H9 (cell line): ENCODE data around the gene RABL6. TPM values are rescaled to one million over a fixed set of nuclear protein-coding genes. Genes with fewer than 3 reads are reported as not detected.

Experiments
- DNase-seq: peaks from one replicate; pipeline ENCODE4 v3.0.0-alpha.2; 2017
- H2AFZ ChIP-seq: one replicate; pipeline ENCODE4 v1.6.1; 2013; ENCODE audit warnings: mild to moderate bottlenecking, low read length, control low read depth, moderate library complexity
- H2AK5ac ChIP-seq: 2 replicates; pipeline ENCODE4 v1.6.1; 2013; ENCODE audit warnings: low read length, control low read depth, mixed read lengths; ENCODE audit not compliant: insufficient read length
- H2BK120ac ChIP-seq: one replicate; pipeline ENCODE4 v1.6.1; 2013; ENCODE audit warnings: low read depth, mild to moderate bottlenecking, low read length, control low read depth, inconsistent platforms; ENCODE audit not compliant: poor library complexity, severe bottlenecking
- H2BK12ac ChIP-seq: 2 replicates; pipeline ENCODE4 v1.6.1; 2013; ENCODE audit warnings: low read length, control low read depth, mixed read lengths, low read depth; ENCODE audit not compliant: insufficient read length
- H2BK15ac ChIP-seq: 2 replicates; pipeline ENCODE4 v1.6.1; 2013; ENCODE audit warnings: low read depth, low read length, control low read depth
- H2BK20ac ChIP-seq: one replicate; pipeline ENCODE4 v1.6.1; 2013; ENCODE audit warnings: low read depth, mild to moderate bottlenecking, low read length, control low read depth, inconsistent platforms; ENCODE audit not compliant: poor library complexity, severe bottlenecking
- H2BK5ac ChIP-seq: 2 replicates; pipeline ENCODE4 v1.6.1; 2013; ENCODE audit warnings: low read length, control low read depth, mixed read lengths; ENCODE audit not compliant: insufficient read length
- H3K14ac ChIP-seq: 2 replicates; pipeline ENCODE4 v1.6.1; 2013; ENCODE audit warnings: low read length, control low read depth; ENCODE audit not compliant: insufficient read depth
- H3K18ac ChIP-seq: 2 replicates; pipeline ENCODE4 v1.6.1; 2013; ENCODE audit warnings: low read depth, mild to moderate bottlenecking, mixed read lengths, low read length, control low read depth; ENCODE audit not compliant: insufficient read length
- H3K23ac ChIP-seq: 2 replicates; pipeline ENCODE4 v1.6.1; 2013; ENCODE audit warnings: low read length, control low read depth, mixed read lengths, low read depth; ENCODE audit not compliant: insufficient read length
- H3K23me2 ChIP-seq: 2 replicates; pipeline ENCODE4 v1.6.1; 2013; ENCODE audit warnings: low read depth, mild to moderate bottlenecking, mixed read lengths, low read length, control low read depth; ENCODE audit not compliant: insufficient read length, poor library complexity, severe bottlenecking
- H3K27ac ChIP-seq: 2 replicates; pipeline ENCODE4 v1.5.1; 2013; ENCODE audit warnings: low read length, control low read depth, mixed read lengths, low read depth; ENCODE audit not compliant: insufficient read length
- H3K27me3 ChIP-seq: 2 replicates; pipeline ENCODE4 v1.6.1; 2013; ENCODE audit warnings: low read length, control low read depth, inconsistent platforms; ENCODE audit not compliant: insufficient read depth
- H3K4ac ChIP-seq: 2 replicates; pipeline ENCODE4 v1.6.1; 2013; ENCODE audit warnings: low read depth, mild to moderate bottlenecking, control low read depth, inconsistent platforms, low read length, moderate library complexity
- H3K4me1 ChIP-seq: 2 replicates; pipeline ENCODE4 v1.6.1; 2013; ENCODE audit warnings: low read length, control low read depth, inconsistent platforms; ENCODE audit not compliant: insufficient read depth
- H3K4me2 ChIP-seq: 2 replicates; pipeline ENCODE4 v1.6.1; 2013; ENCODE audit warnings: low read length, control low read depth, mixed read lengths; ENCODE audit not compliant: insufficient read length, insufficient read depth
- H3K56ac ChIP-seq: 2 replicates; pipeline ENCODE4 v1.6.1; 2013; ENCODE audit warnings: low read depth, mild to moderate bottlenecking, mixed read lengths, low read length, control low read depth; ENCODE audit not compliant: insufficient read length
- H3K79me1 ChIP-seq: 2 replicates; pipeline ENCODE4 v1.6.1; 2013; ENCODE audit warnings: low read depth, mild to moderate bottlenecking, moderate library complexity, low read length, control low read depth, inconsistent platforms; ENCODE audit not compliant: insufficient read depth, poor library complexity, severe bottlenecking
- H3K79me2 ChIP-seq: 2 replicates; pipeline ENCODE4 v1.6.1; 2013; ENCODE audit warnings: low read length, control low read depth, inconsistent platforms; ENCODE audit not compliant: insufficient read depth
- H3K9ac ChIP-seq: 2 replicates; pipeline ENCODE4 v1.6.1; 2013; ENCODE audit warnings: low read length, control low read depth, mixed read lengths; ENCODE audit not compliant: insufficient read length; ENCODE audit errors: extremely low read depth
- H3K9me3 ChIP-seq: one replicate; pipeline ENCODE4 v1.6.1; 2013; ENCODE audit warnings: low read depth, low read length, inconsistent platforms; ENCODE audit not compliant: control insufficient read depth
- H3T11ph ChIP-seq: one replicate; pipeline ENCODE4 v1.6.1; 2013; ENCODE audit warnings: mild to moderate bottlenecking, low read length, control low read depth, inconsistent platforms
- H4K20me1 ChIP-seq: one replicate; pipeline ENCODE4 v1.6.1; 2013; ENCODE audit not compliant: control insufficient read depth, insufficient read length, insufficient read depth
- H4K5ac ChIP-seq: 2 replicates; pipeline ENCODE4 v1.6.1; 2013; ENCODE audit warnings: low read depth, mild to moderate bottlenecking, mixed read lengths, low read length, control low read depth; ENCODE audit not compliant: insufficient read length
- H4K8ac ChIP-seq: replicated peaks from 2 replicates; pipeline ENCODE4 v1.6.1; 2013; ENCODE audit warnings: low read length, control low read depth, mixed read lengths, low read depth; ENCODE audit not compliant: insufficient read length
- H4K91ac ChIP-seq: 2 replicates; pipeline ENCODE4 v1.6.1; 2013; ENCODE audit warnings: low read depth, mild to moderate bottlenecking, moderate library complexity, mixed read lengths, low read length, control low read depth; ENCODE audit not compliant: insufficient read length
- H3K27ac Mint-ChIP-seq, 3 experiments: 2 replicates in 2 of 3; 3 replicates in 1 of 3; pipeline ENCODE4 v1.8.0; 2020 to 2021; ENCODE audit warnings: mixed read lengths in 3 of 3, mild to moderate bottlenecking in 1 of 3, moderate library complexity in 1 of 3
- H3K27me3 Mint-ChIP-seq: 2 replicates; pipeline ENCODE4 v1.8.0; 2021; ENCODE audit warnings: low read depth, mild to moderate bottlenecking, moderate library complexity, mixed read lengths
- H3K36me3 Mint-ChIP-seq, 3 experiments: 2 replicates in 2 of 3; 3 replicates in 1 of 3; pipeline ENCODE4 v1.8.0; 2020 to 2021; ENCODE audit warnings: low read depth in 3 of 3, mixed read lengths in 3 of 3; ENCODE audit not compliant: insufficient read depth in 1 of 3
- H3K4me1 Mint-ChIP-seq, 2 experiments: 2 replicates each; pipeline ENCODE4 v1.8.0; 2020; ENCODE audit warnings: mixed read lengths in 2 of 2
- H3K4me3 Mint-ChIP-seq, 2 experiments: 2 replicates in 1 of 2; 3 replicates in 1 of 2; pipeline ENCODE4 v1.8.0; 2020 to 2021; ENCODE audit warnings: mild to moderate bottlenecking in 2 of 2, mixed read lengths in 2 of 2, moderate library complexity in 1 of 2
- H3K9me3 Mint-ChIP-seq, 2 experiments: 2 replicates in 1 of 2; 3 replicates in 1 of 2; pipeline ENCODE4 v1.8.0; 2020; ENCODE audit warnings: mild to moderate bottlenecking in 2 of 2, mixed read lengths in 2 of 2, moderate library complexity in 1 of 2
- CTCF ChIP-seq: fragments of 200-600 bp; sonication (generic); conservative IDR thresholded peaks from 3 replicates; pipeline ENCODE4 v1.8.0; 2021; ENCODE audit warnings: antibody characterized with exemption, mild to moderate bottlenecking
- WGBS: extraction: QIAGEN DNeasy Blood & Tissue Kit; methylation state at CpG from one replicate; pipeline ENCODE4 v1.1.7; 2013; ENCODE audit warnings: missing lambda C conversion rate, low lambda C conversion rate, mixed read lengths; ENCODE audit not compliant: insufficient read length; ENCODE audit errors: extremely low coverage; 5-methylcytosine and 5-hydroxymethylcytosine counted together
- total RNA-seq: library from RNA; stranded (reverse); gene quantifications from 2 replicates; pipeline ENCODE4 v1.2.1, GENCODE V29; 2021

Gene RABL6
- total RNA-seq, 1 experiment from 2014 or later, result 108 TPM

GRCh38 chr9:136806631-136807201 lies 1.0 kb upstream of the RABL6 start:
- no peaks in the 10 kb centered on the region for H3K9me3 Mint-ChIP-seq
- H3K79me1 ChIP-seq, result peaks cover 11% of the 10 kb centered on the region
- no peak overlapping the region for H3K9ac ChIP-seq
- peak overlapping the region; percentile 88 for H3K4me2 ChIP-seq
- peaks cover 15% of the 10 kb centered on the region for H3K23me2 ChIP-seq
- H4K8ac ChIP-seq, result no peak overlapping the region
- no peak overlapping the region for H2AK5ac ChIP-seq
- no peaks in the 10 kb centered on the region for H3K9me3 ChIP-seq
- H4K20me1 ChIP-seq, result peaks cover 4% of the 10 kb centered on the region
- H3K14ac ChIP-seq, result no peak overlapping the region
- no peak overlapping the region for H4K91ac ChIP-seq
- H3K4ac ChIP-seq, result no peak overlapping the region
- H2BK12ac ChIP-seq, result no peak overlapping the region
- peaks cover 21 to 38% (median 33%) of the 10 kb centered on the region in 3 experiments; a peak in 6 of 7 replicates for H3K36me3 Mint-ChIP-seq
- H2AFZ ChIP-seq, result no peak overlapping the region
- H3K23ac ChIP-seq, result no peak overlapping the region
- peak; percentile 27 for DNase-seq
- H2BK120ac ChIP-seq, result no peak overlapping the region
- no peaks in the 10 kb centered on the region; the same call in 1 of the 2 replicates for H3K27me3 ChIP-seq
- no peak overlapping the region for H2BK20ac ChIP-seq
- no peak overlapping the region for H3K27ac ChIP-seq
- no peak for TF ChIP-seq CTCF
- H3K18ac ChIP-seq, result no peak overlapping the region
- no peak overlapping the region for H2BK15ac ChIP-seq
- WGBS, result no CpG with 5 or more reads among the region's 25 CpGs
- H4K5ac ChIP-seq, result no peak overlapping the region
- peaks cover 20% of the 10 kb centered on the region for H3K27me3 Mint-ChIP-seq
- no peak overlapping the region for H3T11ph ChIP-seq
- H3K4me1 Mint-ChIP-seq, result peaks cover 16 to 27% of the 10 kb centered on the region in 2 experiments
- no peak overlapping the region for H3K27ac Mint-ChIP-seq
- H3K79me2 ChIP-seq, result peaks cover 9% of the 10 kb centered on the region; the same call in 1 of the 2 replicates
- H2BK5ac ChIP-seq, result no peak overlapping the region
- no peaks in the 10 kb centered on the region for H3K4me1 ChIP-seq
- H3K56ac ChIP-seq, result no peak overlapping the region
- peak overlapping the region; percentile 80 to 91 for H3K4me3 Mint-ChIP-seq
